ENCODE data around the gene GALNT15.

The GALNT15 gene

GRCh38 chr3:16186565-16186964 is 12.1 kb downstream of the GALNT15 start:
- Histone ChIP-seq H3K9me3 (no peaks in the 10 kb centered on the region), H3K36me3 (peaks cover 0 to 45% (median 0%) of the 10 kb centered on the region in 3 donors), H3K4me1 (no peaks in the 10 kb centered on the region), H3K27ac (no peak overlapping the region), H3K4me3 (no peak overlapping the region), H3K27me3 (no peaks in the 10 kb centered on the region)
- DNase-seq, result peak in 1 of 2 donors; percentile 10
- intact Hi-C loops (cut with DNase I; ENCODE audit: low total_unique reads), result no loop called here
- TF ChIP-seq CTCF (IDR thresholded peaks at IDR 0.05), result no peak

- TF ChIP-seq CTCF (IDR thresholded peaks at IDR 0.05), result no peak
- Histone ChIP-seq H3K27me3 (no peaks in the 10 kb centered on the region), H3K9me3 (no peaks in the 10 kb centered on the region), H3K36me3 (peaks cover 0 to 37% (median 0%) of the 10 kb centered on the region in 3 donors), H3K27ac (no peak overlapping the region), H3K4me1 (no peaks in the 10 kb centered on the region), H3K4me3 (no peak overlapping the region)
- DNase-seq, result peak in 1 of 2 donors; percentile 40
- intact Hi-C loops (cut with DNase I; ENCODE audit: low total_unique reads), result no loop called here
These were observed 12.8 kb downstream of the GALNT15 start for GRCh38 chr3:16187213-16187790.

DNA sequence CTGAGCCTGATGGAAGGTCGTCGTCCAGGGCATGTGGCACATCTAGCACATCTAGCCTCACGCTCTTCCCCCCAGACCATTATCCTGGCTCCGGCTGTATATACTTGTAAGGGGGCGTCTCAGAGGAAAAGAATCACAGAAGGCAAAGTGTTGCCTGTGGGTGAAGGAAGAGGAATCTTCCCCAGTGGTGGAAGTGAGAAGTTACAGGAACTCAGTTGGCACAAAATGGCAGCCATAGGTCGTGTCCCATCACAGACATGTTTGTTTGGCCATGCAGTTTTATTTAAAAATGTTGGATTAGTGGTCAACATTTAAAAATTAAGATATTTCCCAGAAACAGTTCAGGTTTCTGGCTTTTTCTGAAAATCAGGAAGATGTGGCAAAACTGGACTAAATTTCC is 13.6 kb downstream of the GALNT15 start:
- H3K27me3 ChIP-seq, result no peaks in the 10 kb centered on the region
- H3K9me3 ChIP-seq, result no peaks in the 10 kb centered on the region
- H3K27ac ChIP-seq, result no peak overlapping the region
- TF ChIP-seq CTCF (IDR thresholded peaks at IDR 0.05), result no peak
- H3K4me1 ChIP-seq, result no peaks in the 10 kb centered on the region
- intact Hi-C loops (cut with DNase I; ENCODE audit: low total_unique reads), result no loop called here
- peaks cover 0 to 30% (median 0%) of the 10 kb centered on the region in 3 donors for H3K36me3 ChIP-seq
- no peak overlapping the region for H3K4me3 ChIP-seq
- peak in 1 of 2 donors; percentile 16 for DNase-seq

DNA sequence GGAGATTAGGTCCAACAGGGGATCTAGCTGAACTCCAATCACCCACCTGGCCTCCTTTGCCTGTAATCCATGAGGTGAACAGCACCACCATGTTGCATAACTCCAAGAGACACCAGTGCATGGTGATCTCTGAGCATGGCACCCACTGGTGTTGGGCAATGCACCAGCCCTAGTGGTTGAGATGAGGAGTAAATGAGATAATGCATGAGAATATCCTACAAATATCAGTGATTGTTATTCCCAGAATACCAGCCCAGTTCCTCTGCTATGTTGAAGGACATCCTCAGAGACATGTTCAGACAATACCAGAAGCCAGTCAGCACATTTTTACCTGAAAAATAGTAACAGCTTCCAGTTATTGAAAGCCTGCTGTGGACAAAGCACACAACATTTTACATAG is 14.7 kb downstream of the GALNT15 start:
- intact Hi-C loops (cut with DNase I; ENCODE audit: low total_unique reads), result no loop called here
- TF ChIP-seq CTCF (IDR thresholded peaks at IDR 0.05), result no peak
- peak in 1 of 2 donors; percentile 21 for DNase-seq

GRCh38 chr3:16190704-16191103 is 16.2 kb downstream of the GALNT15 start:
- no peak for TF ChIP-seq CTCF (IDR thresholded peaks at IDR 0.05)
- Histone ChIP-seq H3K9me3 (no peaks in the 10 kb centered on the region), H3K36me3 (peaks cover 5 to 17% (median 11%) of the 10 kb centered on the region in 3 donors), H3K4me3 (no peak overlapping the region), H3K27ac (no peak overlapping the region), H3K4me1 (no peaks in the 10 kb centered on the region), H3K27me3 (no peaks in the 10 kb centered on the region)
- intact Hi-C loops (cut with DNase I; ENCODE audit: low total_unique reads), result no loop called here
- DNase-seq, result no peak

More for the DNA sequence above, 14.7 kb downstream of the GALNT15 start:
- H3K27me3 ChIP-seq, result no peaks in the 10 kb centered on the region
- H3K4me1 ChIP-seq, result no peaks in the 10 kb centered on the region
- no peak overlapping the region for H3K4me3 ChIP-seq
- H3K9me3 ChIP-seq, result no peaks in the 10 kb centered on the region
- no peak overlapping the region for H3K27ac ChIP-seq
- peaks cover 0 to 18% (median 0%) of the 10 kb centered on the region in 3 donors for H3K36me3 ChIP-seq
